Measurements from ENCODE around the gene PDSS2.
"Not testable (repeated sequence)": the region's sequence is repeated elsewhere in the genome, so short reads cannot be mapped to it uniquely, and the experiment has no call there.

The PDSS2 gene

DNA sequence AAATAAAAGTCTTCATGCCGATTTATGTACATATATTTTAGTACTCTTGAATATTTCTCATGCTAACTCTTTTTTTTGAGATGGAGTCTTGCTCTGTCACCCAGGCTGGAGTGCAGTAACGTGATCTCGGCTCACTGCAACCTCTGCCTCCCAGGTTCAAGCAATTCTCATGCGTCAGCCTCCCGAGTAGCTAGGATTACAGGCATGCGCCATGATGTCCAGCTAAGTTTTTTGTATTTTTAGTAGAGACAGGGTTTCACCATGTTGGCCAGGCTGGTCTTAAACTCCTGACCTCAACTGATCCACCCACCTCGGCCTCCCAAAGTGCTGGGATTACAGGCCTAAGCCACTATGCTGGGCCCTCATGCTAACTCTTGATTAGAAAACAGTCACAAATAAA is 179.4 kb downstream of the PDSS2 start:
- not testable (repeated sequence) for DNase-seq (ENCODE audit: low read depth in 4 of 4, low spot score in 1 of 4)

DNA sequence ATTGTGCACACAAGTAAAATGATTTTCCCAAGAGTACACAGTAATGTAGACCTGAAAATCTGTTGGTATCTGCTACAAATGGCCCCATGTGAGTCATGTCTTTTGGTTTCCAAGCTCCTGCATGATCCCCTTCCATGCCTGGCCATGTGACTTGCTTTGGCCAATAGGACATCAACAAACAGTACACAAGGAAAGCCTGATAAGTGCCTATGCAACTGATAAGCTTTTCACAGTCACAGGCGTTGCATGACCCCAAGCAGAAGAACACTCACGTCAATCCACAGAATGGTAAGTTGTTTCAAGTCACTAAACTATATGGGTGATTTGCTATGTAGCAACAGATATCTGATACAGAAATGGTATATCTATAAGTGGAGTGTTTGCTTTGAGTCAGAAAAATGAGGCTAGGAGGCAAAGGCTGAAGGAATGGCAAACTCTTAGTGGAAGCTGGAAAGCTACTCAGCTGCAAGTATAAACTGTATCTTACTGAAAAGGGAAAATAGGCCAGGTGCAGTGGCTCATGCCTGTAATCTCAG is 184.0 kb downstream of the PDSS2 start:
- DNase-seq (ENCODE audit: low read depth in 4 of 4, low spot score in 1 of 4): no peak

DNA sequence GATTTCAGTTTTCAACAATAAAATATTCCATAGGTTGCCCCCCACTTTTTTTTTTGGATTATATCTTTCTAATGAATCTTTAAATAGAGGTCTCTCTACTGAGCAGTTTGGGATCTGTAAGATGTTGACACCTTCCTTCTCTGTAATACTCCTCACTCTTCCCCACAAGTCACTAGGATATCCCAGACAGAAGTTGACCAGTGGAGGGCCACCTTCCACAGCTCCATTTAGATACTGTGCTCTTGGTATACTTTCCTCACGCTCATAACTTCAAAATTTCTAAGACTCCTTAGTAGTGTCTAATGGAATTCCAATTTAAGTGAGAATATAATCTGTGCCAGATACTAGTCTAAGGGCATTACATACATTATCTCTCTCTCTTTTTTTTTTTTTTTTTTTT is 185.1 kb downstream of the PDSS2 start:
- no peak for DNase-seq (ENCODE audit: low read depth in 4 of 4, low spot score in 1 of 4)

DNA sequence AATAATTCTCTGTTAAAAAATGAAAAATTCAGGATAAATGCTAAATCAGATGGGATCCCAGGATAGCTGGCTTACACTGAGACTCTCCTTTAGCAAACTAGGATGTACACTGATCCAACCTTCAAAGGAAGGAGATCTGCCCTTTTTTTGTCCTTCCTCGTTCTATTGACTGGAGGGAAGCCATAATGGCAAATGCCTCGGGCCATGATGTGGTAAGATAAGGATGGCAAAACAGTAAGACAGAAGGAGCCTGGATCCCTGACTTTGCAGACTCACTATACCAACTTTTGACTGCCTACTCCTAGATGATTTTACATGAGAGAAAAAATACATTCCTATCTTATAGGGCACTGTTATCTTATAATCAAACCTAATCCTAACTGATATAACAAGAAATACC is 187.1 kb downstream of the PDSS2 start:
- no peak for DNase-seq (ENCODE audit: low read depth in 4 of 4, low spot score in 1 of 4)

DNA sequence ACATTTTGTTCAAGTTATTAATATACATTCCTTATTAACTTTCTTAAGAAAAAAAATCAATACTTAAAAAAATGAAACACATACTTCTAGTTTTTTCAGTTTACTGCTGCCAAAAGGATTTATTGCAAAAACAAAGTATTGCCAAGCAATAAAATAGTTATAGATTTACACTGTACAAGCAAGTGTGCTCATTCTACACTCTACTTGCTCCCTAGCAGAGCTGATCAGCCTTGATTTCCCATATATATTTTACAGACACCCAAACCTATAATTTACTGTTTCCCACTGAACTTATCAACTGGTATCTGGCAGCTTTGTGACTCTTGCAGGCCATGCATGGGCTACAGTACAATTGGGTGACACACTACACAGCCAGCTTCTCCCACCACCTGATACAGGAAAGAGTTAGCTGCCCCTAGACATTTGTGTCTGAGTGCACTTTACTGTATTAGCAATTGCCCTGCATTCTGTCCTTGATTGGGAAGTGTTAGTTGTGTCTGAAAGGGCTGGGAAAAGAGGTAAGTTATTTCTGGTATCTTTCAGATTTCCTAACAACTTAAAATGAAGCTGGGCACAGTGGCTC is 188.1 kb downstream of the PDSS2 start:
- DNase-seq (ENCODE audit: low read depth in 4 of 4, low spot score in 1 of 4): no peak

DNA sequence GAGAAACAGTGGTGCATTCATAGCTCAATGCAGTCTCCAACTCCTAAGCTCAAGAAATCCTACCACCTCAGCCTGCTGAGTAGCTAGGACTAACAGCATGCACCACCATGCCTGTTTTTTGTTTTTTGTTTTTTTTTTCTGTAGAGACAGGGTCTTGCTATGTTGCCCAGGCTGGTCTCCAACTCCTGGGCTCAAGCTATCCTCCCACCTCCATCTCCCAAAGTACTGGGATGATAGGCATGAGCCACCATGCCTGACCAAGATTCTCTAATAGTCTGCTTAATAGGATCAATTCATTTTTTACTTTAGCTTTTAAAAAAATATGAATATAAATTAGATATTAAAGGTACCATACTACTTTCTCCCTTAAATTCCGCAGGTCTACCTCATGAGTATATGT is 191.7 kb downstream of the PDSS2 start:
- DNase-seq (ENCODE audit: low read depth in 4 of 4, low spot score in 1 of 4): no peak

DNA sequence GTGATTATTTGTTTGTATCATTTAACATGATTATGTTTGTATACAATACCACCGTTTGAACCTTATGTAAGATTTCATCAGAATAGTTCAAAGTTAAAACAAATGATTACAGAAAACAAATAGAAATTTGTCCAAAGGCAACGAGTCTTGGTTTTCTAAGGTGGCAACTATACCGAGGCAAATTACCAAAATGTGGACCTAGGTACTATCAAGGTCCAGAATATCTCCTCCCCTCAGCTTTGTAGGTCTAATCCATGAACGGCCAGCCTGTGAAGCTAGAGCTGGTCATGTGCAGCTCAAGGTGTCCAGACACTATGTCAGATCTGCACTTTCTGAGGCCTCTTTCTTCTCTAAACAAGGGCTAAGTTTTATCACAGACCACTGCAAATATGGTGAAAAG is 192.4 kb downstream of the PDSS2 start:
- no peak for DNase-seq (ENCODE audit: low read depth in 4 of 4, low spot score in 1 of 4)

DNA sequence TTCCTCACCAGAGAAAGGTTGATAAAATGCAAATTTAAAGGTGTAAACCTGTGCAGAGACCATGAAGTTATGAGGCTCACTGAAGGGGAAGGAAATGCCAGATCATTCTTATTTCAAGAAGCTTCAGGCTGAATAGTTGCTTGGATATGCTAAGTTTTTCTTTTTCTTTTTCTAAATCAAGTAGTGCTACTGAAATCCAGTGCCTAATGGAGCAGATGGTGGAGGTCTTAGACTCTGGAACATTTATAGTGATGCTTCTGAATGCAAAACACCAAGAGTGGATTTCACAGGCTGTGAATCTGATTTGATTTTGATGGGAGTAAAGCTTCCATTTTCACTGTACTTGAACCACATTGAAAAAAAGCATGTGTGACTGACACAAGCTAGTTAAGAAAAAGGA is 192.8 kb downstream of the PDSS2 start:
- DNase-seq (ENCODE audit: low read depth in 4 of 4, low spot score in 1 of 4): no peak

DNA sequence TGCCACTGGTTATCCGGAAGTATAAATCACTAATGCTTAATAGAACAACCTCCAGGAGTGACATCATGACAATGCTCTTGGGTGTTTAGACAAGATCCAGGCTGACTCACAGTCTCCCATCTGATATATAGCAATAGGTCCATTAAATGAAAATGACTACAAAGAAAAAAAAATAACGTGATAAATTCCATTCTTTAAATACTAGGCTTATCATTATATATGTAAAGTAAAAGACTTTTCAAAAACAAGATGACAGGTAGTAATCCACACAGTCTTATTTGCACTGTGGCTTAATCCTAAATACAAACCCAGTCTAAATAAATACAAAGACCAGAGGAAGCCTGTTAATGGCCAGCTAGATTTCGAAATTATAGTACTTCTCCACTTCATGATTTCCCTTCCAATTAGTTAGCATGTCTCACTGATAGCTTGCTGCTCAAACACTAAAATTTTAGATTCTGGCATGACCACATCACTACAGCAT is 195.0 kb downstream of the PDSS2 start:
- DNase-seq (ENCODE audit: low read depth in 4 of 4, low spot score in 1 of 4): no peak

DNA sequence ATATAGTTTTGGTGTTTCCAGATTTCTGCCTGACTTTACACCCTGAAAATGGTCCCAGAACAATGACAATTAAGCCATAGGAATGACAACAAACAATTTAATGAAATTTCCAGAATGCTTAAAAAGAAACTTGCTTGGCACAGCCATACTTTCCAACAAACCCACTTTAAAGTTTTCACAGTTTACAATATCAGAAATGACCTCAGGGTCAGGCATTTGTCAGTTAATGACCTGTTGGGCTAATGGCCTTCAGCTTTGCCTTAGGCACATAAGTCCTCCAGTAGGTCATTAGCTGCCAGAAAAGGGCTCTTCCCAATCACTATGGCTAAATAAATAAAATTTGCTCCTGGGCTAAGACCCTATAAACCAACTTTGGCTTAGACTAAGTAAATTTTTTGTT is 199.4 kb downstream of the PDSS2 start:
- DNase-seq (ENCODE audit: low read depth in 4 of 4, low spot score in 1 of 4): no peak

DNA sequence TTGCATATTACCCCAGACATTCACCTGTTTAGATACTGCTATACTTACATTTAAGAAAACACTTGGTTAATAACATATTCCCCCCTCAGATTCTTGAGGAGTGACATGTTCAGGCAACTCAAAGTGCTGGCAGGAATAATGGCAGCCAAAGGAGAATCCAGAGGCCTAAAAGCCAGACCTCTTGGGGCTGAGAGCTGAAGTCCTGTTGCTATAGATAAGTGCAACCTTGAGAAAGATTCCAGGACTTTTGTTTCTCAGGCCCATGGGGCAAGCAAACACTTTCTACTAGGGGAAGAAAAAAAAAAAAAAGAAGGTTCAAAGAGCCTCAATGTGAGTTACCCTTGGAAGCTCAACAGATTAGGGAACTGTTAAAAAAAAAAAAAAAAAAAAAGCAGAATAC is 211.2 kb downstream of the PDSS2 start:
- no peak for DNase-seq (ENCODE audit: low read depth in 4 of 4, low spot score in 1 of 4)

DNA sequence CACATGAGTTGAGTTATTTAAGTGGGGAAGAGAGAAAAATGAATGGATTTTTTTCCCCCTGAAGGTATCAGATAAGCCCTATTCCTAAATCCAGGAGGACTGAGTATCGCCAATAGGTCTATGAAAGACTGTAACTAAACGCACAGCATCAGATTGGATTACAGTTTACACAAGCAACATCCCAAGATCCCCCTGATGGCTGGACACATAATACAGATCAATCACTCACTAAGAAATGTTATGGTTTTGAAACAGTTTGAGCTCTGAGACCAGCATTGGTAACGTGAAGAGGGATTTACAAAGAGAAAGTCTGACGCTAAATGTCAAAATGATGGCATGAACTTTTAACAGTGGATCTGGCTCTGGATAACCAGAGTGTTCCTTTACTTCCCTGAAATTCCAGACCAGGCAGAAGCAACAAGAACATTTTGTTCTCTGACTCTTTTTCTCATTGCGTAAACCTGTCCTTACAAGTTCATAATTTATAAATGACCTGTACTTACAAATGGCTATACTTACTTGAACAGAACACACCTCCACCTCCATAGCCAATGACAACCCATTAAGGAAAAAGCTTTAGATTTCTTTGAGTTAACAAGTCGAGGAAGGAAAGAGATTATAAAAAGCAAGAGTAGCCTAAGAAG is 212.3 kb downstream of the PDSS2 start:
- DNase-seq (ENCODE audit: low read depth in 4 of 4, low spot score in 1 of 4): no peak

DNA sequence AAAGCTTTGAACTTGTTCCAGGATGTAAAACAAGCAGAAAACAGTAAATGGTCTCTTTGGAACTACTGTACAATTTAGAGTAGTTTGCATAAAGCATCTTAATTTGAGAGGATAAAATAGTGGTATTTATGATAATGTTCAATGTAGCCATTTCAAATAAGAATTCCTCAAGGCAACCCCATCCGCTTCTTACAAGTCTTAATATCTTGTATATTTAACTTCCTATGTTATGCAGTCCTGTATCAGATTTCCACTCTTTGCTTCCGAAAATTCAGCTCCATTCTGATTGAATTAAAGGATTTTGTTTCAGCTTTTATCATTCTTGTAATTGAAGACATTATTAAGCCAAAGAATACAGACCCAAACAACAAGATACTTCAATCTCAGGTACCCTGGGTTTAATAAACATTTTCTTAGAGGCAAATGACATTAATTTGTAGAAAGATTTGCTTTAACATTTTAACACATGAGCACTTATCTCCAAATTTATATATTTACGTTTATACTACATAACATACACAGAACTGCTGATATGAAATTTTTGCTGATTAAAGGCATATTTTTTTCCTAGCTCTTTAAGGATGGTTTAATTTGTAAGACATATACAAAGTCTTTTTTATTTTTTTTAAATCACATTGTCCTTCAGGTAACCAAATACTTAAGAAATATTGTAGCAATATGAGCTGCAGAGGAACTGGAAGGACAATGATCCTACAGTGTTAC is 213.0 kb downstream of the PDSS2 start:
- no peak for DNase-seq (ENCODE audit: low read depth in 4 of 4, low spot score in 1 of 4)

DNA sequence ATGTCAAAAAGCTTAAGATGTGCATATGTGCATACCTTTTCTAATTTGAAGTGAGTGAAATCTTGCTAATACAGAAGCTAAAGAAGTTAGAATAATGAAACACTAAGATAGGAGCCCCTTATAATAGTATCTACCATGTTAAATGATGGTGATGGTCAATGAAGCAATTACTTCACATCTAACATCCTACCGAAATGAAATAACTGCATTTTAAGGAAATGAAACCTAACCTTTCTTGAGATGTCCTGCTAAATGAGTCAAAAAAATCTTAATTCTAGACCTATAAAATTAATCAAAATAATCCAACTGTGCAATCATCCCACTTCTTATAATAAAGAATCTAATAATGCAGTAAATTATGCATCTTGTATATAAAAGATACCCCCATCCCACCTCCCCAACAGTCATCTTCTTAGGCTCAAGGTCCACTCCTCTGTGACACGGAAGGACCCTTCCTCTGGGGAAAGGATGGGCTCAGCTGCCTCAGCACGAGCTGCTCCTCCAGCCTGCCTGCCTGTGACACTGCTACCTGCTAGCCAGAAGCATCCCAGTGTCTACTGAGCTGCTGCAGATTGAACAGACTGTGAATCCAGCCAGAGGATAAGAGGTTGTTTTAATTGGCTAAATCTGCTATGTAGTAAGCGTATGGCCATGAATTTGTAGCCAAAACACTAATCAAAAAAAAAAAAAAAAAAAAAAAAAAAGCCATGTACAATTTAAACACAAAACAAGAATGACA is 214.5 kb downstream of the PDSS2 start:
- DNase-seq (ENCODE audit: low read depth in 4 of 4, low spot score in 1 of 4): no peak

DNA sequence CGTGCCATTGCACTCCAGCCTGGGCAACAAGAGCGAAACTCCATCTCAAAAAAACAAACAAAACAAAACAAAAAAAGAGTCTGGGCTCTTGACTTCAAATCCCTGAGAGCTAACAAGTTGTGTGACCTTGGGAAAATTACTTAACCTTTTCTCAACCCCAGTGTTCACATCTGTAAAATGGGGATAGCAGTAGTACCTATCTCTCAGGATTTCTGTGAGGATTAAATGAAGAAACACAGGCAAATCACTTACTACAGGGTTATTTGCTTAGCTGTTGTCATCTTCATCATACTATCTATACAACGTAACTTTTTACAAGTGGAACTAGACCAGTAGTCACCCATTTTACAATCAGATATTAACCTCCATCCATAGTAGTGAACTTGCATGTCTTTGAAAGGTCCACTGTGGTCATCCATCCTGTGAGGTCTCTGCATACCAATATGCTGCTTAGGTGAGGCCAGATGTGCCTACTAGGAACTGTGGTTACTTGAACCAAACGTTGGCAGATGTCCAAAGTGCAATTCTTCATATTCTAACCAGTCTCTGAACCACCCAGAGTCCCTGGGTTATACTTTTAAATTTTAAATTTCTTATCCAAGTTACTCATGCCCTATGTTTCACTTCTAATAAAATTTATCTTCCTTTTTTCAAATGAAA is 215.2 kb downstream of the PDSS2 start:
- no peak for DNase-seq (ENCODE audit: low read depth in 4 of 4, low spot score in 1 of 4)

DNA sequence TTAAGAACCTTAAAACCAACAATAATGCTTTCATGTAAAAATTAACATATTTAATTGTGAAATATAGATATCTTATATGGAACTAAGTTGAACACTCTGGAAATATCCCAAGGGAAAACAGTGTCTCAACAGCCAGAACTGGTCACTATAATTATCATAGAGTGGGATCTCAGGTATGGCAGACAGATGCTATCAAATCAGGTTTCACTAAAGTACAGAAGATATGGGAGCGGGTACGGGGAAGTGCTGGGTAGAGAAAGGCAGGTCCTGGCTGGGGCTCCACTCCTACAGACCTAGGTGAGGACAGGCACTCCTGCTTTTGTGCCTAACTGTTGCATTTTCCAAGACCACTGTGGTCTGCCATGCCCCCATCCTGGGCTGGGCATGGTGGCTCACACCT is 215.9 kb downstream of the PDSS2 start:
- DNase-seq (ENCODE audit: low read depth in 4 of 4, low spot score in 1 of 4): no peak

DNA sequence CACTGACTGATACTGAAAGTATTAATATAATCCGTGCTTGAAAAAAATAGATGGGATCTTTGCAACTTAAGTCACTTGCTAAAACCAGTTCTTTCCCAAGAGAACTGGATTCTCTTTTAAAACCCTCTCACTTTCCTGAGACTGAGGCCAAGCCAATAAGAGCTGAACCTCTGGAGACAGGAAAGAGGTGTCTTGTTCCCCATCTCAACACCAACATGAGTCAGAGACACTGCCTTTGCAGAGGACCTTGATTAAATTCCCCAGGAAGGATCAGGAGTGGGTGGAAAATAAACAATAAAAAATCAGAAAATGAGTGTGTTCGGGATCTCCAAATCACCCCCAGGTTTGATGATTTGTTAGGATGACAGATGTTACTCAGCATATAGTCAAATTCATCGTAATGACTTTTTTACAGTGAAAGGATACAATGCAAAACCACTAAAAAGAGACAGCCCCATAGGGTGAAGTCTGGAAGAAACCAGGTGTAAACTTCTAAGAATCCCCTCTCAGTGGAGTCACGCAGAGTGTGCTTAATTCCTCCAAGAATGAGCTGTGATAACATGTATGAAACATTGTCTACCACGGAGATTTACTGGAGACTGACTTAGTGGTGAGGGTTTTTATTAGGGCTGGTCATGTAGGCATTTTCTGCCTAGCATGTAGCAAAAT is 221.2 kb downstream of the PDSS2 start:
- no peak for DNase-seq (ENCODE audit: low read depth in 4 of 4, low spot score in 1 of 4)

DNA sequence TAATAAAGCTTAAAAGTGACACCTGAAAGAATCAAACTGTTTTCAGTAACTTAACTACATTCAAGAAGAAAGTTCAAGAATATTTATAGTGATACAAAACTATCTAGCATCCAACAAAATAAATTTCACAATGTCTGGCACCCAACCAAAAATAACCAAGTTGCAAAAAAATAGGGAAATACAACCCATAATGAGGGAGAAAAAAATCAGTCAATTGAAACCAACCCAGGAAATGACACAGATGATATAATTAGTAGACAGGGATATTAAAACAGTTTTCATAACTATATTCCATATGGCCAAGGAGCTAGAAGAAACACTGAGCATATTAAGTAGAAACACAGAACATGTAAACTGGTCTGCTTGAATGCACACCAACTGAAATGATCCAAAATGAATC is 223.9 kb downstream of the PDSS2 start:
- no peak for DNase-seq (ENCODE audit: low read depth in 4 of 4, low spot score in 1 of 4)

DNA sequence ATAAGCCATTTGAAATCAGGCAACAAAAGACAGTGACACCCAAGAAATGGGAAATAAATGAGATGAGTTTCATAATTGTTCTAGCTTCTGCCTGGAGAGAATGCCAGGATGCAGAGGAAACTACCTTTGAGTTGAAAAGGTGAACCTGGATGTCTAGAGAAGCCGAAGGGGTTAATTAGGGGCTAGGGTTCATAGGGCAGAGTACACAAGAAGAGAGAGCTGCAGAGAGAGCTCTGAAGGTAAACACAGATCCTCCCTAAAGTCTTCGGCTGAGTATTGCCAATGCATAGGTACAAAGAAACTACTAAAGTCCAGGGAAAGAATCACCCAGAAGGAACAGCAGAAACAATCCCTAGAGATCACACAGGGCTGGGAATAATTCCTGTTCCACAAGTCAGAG is 224.4 kb downstream of the PDSS2 start:
- DNase-seq (ENCODE audit: low read depth in 4 of 4, low spot score in 1 of 4): no peak

DNA sequence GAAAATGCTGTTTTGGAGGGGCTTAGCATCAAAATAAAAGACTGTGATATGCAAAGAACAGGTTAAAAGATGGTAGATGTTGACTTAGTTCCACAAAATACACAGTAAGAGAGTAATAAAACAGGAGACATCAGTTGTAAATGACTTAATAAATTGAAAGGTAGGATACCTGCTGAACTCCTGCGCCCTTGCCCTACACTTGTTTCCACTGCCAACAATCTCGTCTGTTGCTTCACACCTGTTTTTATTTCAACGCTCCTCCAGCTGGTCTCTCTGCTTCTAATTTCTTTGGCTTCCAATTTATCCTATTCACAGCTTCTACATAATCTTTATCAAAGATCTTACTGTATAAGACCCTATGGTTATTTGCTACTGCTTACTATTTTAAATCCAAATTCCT is 228.1 kb downstream of the PDSS2 start:
- DNase-seq (ENCODE audit: low read depth in 4 of 4, low spot score in 1 of 4): no peak

DNA sequence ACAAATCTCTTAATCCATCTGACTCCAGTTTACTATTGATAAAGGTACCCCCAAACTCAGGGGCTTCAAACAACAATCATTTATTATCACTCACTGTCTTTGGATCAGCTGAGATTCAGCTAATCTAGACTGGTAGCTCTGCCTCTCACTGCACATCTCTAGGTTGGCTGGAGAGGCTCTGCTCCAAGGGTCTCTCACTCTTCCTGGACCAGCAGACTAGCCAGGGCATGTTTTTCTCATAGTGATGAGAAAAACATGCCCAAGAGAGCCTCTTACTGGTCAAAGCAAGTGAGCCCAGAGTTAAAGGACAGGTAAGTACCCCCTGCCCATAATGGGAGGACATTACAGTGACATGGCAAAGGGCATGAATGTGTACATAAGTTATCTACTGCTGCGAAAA is 228.9 kb downstream of the PDSS2 start:
- DNase-seq (ENCODE audit: low read depth in 4 of 4, low spot score in 1 of 4): no peak
